GM19023 (cell line): ENCODE data around the gene ZYG11B.
"Not testable (repeated sequence)": the region's sequence is repeated elsewhere in the genome, so short reads cannot be mapped to it uniquely, and the experiment has no call there.

ENCODE experiments used
- ATAC-seq: cut with Tn5 transposase; IDR thresholded peaks from one replicate; pipeline ENCODE4 v1.9.1; 2021; ENCODE audit warnings: mild to moderate bottlenecking, moderate library complexity; ENCODE audit not compliant: unreplicated experiment

Gene ZYG11B

DNA sequence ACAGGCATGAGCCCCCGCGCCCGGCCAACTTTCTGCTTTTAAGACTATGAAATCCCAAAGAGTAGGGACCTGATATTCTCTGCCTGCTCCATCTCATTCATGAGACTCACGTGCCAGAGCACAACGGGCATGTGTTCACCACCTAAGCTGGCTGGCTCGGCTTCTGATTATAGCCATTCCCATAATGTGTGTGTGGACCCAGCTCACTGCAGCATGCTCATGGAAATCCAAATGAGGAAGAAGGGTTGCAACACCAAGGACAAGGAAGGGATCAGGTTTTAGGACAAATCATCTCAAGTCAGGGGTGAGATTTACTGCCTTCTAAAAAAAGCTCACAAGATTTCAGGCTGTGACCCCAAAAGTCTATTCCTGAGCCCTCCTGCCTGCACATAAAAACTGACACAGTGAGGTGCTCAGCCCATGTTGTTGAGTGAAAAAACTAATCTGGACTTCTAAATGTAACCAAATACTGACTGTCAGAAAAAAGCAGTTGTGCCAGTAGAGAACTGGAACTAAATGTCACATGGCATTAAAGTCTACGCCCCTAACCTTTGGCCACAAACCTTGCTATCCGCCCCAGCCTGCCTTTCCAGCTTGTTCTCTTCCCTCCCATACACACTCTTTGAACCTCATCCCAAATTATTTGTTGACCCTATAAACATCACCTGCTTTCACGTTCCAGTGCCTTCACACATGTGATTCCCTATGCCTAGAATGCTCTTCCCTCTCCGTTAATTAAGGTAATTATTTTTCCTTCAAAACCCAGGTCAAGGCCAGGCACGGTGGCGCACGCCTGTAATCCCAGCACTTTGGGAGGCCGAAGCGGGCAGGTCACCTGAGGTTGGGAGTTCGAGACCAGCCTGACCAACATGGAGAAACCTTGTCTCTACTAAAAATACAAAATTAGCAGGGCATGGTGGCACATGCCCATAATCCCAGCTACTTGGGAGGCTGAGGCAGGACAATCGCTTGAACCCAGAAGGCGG, 19.0 kb upstream of the ZYG11B start:
- ATAC-seq: no peak

DNA sequence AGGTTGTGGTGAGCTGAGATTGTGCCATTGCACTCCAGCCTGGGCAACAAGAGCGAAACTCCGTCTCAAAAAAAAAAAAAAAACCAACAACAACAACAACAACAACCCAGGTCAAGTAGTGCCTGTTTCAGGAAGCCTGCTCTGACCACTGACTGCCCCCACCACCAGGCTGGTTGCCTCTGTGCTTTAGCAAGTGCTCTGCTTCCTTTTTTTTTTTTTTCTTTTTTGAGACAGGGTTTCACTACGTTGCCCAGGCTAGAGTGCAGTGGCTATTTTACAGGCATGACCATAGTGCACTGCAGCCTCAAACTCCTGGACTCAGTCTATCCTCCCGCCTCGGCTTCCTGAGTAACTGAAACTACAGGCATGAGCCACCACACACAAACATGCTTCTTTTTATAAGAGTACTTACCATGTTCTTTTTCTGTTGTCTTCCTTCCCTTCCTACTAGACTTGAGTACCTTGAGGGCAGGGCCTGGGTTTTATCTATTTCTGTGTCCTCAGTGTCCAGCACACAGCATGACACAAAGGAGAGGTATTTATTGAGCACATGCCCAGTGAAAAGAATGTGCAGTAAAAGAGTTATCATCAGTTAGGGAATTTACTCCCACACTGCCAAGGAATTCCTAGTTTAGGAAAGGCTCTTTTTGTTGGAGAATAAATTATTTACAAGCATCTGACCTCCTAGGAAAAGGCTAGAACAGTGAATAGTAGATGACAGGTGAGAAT, 18.2 kb upstream of the ZYG11B start:
- no peak for ATAC-seq

DNA sequence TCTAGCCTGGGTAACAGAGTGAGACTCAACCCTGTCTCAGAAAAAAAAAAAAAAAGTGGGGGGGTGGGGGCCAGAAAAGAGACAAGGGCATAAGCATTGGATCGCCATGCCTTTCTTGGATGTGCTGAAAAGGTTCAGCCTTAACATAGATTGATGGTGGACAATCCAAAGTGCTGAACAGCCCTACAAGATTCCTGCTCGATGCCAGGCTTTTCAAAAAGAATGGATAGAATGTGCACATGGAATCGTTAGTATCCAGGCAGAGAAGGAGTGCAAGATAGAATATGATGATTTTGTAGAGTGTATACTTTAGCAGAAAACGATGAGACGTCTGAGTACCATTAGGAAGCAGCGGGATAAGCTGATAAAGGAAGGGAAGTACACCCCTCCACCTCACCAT, 17.2 kb upstream of the ZYG11B start:
- ATAC-seq: no peak

DNA sequence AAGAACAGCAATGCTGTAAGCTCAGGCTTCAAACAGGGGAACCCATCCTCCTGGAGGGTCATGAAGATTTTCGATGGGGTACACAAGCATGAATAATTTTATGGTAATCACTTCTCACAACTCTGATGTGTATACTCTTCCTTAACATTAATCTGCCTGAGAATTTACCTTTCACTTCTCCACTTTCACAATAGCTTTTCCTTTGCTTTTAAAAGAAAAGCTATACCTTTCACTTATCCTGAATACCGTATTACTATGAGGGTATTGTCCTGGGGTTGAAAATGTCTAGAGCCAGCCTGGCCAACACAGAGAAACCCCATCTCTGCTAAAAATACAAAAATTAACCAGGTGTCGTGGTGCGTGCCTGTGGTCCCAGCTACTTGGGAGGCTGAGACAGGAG, 12.7 kb upstream of the ZYG11B start:
- ATAC-seq: no peak

DNA sequence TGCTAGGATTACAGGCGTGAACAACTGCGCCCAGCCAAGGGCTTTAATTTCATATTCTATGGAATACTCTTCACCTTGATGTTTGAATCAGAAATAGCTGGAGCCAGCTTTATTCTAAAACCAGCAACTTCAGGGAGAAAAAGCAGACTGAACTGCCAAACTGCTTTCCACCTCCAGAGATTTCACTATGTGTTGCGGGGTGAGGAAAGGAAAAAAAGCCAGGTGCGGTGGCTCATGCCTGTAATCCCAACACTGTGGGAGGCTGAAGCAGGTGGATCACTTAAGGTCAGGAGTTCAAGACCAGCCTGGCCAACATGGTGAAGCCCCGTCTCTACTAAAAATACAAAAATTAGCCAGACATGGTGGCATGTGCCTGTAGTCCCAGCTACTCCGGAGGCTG, 11.0 kb upstream of the ZYG11B start:
- not testable (repeated sequence) for ATAC-seq

DNA sequence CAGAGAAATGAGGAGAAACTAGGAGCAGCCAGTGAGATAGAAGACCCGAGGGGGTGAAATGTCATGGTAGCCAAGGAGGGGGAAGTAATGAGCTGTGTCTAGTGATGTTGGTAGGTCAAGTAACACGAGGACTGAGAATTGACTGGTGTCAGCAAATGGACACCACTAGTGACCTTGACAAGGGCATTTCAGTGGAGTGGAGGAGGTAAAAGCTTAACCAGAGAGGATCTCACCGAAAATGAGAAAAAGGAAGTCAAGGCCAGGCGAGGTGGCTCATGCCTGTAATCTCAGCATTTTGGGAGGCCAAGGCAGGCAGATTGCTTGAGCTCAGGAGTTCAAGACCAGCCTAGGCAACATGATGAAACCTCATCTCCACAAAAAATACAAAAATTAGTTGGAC, 3.0 kb upstream of the ZYG11B start:
- ATAC-seq: no peak

DNA sequence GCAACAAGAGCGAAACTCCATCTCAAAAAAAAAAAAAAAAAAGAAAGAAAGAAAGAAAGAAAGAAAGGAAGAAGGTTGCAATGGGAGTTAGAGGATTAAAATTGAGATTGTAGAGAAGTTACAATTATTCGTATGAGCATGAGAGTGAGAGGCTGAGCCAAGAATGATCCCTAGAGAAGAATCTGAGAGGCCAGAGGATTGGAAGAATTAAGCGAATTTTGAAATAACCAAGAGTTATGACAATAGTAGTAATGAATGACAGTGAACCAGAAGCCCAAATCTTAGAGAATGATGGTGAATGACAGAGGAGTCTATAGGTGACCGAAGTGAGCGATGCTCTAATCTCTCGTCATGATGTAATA, 369 bp upstream of the ZYG11B start:
- no peak for ATAC-seq

DNA sequence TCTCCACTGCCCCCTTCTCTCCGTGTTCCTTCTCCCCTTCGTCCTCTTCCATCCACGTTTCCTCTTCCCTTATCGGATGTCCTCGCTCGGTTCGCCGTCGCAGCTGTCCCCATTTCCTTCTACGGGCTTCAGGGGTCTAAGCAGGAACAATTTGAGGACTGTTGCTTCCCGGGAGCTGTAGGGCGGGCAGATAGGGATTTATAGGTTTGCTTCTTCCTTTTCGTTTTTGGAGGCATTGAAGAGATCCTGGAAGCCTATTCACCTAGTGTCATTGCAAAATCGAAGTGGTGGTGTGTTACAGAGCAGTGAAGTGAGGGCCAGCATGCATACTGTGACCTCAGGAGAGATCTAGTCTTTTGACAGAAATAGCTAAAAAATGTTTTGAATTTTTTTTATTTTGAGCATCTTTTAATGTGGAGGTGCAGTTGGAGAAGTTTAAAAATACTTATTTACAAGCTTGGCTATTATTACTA, 897 bp downstream of the ZYG11B start:
- no peak for ATAC-seq

DNA sequence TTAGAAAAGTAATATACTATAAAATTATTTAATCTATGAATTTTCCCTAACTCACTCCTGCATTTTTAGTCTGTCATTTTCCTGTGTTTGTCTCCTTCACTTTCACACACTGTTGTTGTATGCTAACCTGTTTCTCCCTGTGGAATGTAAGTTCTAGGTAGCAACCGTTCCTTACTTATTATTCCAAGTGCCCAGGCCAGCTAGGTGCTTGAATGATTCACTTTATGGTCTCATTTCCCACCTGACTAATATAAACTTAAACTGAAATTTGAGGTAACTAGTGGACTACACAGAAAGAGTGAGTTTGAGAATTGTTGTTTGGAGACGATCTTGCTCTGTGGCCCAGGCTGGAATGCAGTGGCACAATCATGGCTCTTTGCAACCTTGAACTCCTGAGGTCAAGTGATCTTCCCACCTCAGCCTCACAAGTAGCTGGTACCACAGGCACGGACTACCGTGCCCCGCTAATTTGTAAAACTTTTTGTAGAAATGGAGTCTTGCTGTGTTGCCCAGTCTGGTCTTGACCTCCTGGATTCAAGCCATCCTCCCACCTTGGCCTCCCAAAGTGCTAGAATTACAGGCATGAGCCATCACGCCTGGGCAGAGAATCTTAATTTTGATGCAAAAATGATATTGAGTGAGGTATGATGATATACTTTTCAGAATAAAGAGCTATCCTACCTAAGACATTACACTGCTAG, 1.9 kb downstream of the ZYG11B start:
- no peak for ATAC-seq

DNA sequence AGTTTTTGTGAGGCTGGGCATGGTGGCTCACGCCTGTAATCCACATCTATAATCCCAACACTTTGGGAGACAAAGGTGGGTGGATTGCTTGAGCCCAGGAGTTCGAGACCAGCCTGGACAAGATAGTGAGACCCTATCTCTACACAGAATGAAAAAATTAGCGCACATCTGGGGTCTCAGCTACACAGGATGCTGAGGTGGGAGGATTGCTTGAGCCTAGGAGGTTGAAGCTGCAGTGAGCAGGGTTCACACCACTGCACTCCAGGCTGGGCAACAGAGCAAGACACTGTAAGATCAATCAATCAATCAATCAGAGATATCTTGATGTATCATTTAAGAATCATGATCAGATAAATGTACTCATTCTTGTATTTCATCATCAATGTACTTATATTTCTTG, 7.1 kb downstream of the ZYG11B start:
- ATAC-seq: no peak

DNA sequence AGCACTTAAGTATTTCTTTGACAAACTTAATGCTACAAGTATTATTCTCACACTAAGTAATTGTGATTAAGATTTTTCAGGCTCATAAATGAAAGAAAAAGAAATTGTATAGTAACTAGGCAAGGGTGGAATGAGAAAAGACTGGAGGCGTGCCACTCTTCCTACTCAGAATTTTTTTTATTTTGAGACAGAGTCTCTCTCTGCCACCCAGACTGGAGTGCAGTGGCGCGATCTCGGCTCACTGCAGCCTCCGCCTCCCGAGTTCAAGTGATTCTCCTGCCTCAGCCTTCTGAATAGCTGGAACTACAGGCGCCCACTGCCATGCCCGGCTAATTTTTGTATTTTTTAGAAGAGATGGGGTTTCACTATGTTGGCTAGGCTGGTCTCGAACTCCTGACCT, 9.1 kb downstream of the ZYG11B start:
- not testable (repeated sequence) for ATAC-seq

DNA sequence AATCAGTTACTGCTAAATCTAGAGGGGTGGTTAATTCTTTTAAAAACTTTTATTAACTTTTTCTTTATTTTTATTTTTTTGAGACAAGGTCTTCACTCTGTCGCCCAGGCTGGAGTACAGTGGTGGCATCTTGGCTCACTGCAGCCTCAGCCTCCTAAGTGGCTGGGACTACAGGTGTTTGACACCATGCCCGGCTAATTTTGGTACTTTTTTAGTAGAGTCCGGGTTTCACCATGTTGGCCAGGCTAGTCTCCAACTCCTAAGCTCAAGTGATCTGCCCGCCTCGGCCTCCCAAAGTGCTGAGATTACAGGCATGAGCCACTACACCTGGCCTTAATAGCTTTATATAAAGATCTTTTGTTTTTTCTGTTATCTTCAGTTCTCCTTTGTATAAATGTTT, 11.9 kb downstream of the ZYG11B start:
- ATAC-seq: no peak

DNA sequence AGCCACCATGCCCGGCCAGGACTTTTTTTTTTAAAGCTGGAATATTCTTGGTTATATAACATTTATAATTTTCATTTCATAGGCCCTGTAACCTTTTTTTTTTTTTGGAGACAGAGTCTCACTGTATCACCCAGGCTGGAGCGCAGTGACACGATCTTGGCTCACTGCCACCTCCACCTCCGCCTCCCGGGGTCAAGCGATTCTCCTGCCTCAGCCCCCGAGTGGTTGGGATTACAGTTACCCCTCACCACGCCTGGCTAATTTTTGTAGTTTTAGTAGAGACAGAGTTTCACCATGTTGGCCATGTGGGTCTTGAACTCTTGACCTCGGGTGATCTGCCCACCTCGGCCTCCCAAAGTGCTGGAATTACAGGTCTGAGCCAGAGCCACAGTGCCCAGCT, 12.6 kb downstream of the ZYG11B start:
- ATAC-seq: no peak

DNA sequence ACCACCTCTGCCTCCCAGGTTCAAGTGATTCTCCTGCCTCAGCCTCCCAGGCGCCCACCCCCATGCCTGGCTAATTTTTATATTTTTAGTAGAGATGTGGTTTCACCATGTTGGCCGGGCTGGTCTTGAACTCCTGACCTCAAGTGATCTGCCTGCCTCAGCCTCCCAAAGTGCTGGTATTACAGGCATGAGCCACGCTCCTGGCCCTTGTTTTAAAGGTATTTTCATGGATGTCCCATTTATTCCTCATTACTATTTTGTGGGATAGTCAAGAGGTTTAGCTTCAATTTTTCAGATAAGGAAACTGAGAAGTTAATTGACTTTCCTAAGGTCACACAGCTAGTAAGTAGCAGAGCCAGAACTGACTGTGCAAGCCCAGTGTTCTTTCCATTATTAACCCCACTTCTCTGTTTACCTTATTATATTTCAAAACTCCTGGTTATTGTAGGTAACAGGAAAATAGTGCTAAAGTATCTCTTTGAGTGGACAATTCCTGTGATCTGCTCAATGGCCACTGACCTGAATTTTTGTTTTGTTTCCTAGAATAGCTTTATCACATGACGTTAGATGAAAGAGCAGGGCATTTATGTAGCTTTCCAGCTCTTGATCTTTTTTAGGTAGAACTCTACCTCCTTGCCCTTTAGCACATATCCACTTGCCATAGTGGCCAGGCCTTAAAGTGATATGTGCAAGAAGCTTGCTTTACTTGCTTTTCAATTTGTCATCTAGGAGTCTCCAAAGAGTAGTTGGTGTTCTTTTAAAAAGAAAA, 13.6 kb downstream of the ZYG11B start:
- no peak for ATAC-seq

DNA sequence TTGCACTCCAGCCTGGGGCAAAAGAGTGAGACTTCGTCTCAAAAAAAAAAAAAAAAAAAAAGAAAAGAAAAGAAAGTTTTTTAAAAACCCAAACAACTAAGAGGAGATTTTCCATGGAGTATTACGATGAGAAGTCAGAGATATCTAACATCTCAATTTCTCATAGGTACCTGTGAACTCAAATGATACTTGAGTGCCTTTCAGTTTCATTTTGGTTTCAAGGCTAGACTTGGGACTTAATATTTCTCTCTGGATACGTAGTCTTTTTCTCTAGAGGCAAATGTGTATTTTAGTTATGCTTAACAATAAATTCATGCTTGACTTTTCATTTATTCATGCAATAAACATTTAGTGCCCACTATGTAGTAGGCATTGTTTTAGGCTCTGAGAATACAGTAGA, 15.0 kb downstream of the ZYG11B start:
- ATAC-seq: no peak

DNA sequence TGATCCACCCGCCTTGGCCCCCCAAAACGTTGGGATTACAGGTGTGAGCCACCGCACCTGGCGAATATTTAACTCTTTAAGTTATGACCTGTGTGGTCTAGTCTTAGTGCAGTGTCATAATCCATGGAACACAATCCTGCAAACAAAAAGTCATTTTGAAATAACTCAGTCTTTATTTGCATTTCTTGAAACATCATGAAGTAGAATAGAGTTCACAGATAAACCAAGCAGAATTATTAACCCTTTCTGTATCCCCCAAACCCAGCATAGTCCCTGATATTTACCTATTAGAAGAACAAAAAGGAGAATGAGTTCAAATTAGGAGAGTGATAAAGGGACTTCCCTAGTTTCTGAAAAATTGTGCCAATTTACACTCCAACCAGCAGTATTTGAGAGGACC, 19.9 kb downstream of the ZYG11B start:
- ATAC-seq: no peak

DNA sequence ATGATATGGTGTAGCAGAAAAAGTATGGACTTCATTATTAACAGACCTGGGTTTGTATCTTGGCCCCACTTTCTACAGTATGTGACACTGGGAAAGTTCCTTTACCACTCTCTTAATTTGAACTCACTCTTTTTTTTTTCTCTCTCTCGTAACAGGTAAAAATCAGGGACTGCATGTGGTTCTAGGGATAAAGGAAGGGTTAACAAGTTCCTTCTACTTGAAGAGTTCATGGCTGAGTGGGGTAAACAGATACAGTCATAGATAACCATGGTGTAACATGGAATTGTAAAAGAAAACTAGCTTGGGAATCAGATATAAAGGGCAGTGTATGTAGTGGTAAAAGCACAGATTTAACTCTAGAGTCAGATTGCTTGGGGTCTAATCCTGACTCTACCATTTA, 21.2 kb downstream of the ZYG11B start:
- ATAC-seq: no peak

DNA sequence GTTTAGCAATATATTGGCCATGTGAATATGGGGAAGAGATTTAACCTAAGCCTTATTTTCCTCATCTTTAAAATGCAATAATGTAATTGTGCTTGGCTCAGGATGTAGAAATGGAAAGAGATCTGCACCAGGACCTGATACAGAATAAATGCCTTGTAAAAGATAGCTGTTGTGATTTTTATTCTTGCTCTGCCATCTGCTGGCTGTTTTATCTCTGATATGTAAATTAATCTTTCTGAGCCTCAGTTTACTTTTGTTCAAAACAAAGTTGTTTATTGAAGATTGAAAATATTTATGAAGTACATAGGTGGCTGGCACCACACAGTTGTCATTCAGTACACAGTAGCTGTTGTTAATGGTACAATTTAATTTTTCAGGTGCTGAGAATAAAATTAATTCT, 21.9 kb downstream of the ZYG11B start:
- ATAC-seq: no peak

DNA sequence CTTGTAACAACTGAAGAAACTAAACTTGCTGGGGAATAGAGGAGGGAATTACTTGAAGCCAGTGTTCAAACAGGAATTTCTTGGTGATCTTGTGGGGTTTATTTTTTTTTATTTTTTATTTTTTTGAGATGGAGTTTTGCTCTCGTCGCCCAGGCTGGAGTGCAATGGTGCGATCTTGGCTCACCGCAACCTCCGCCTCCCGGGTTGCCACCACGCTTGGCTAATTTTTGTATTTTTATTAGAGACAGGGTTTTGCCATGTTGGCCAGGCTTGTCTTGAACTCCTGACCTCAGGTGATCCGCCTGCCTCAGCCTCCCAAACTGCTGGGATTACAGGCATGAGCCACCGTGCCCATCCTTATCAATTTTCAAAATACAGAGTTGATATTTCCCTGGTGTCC, 23.2 kb downstream of the ZYG11B start:
- not testable (repeated sequence) for ATAC-seq

DNA sequence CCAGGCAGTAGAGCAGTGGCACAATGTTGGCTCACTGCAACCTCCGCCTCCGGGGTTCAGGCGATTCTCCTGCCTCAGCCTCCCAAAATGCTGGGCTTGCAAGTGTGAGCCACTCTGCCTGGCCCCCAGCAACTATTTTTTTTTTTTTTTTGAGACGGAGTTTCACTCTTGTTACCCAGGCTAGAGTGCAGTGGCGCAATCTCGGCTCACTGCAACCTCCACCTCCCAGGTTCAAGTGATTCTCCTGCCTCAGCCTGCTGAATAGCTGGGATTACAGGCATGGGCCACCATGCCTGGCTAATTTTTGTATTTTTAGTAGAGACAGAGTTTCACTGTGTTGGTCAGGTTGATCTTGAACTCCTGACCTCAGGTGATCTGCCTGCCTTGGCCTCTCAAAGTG, 23.9 kb downstream of the ZYG11B start:
- not testable (repeated sequence) for ATAC-seq
